Coronary artery (tissue), 2 donors: Measurements from ENCODE around the gene CISTR.
A peak's percentile ranks its signal among the peaks of the same experiment; 100 is the strongest.

Experiments used
- DNase-seq: peaks from one replicate; pipeline ENCODE4 v3.0.0-alpha.2; 2017; ENCODE audit warnings: low spot score
- H3K27ac ChIP-seq, 2 donors: fragments of 200-600 bp; sonication (generic); one replicate each; pipeline ENCODE4 v1.5.1; 2016 to 2019
- H3K4me3 ChIP-seq: fragments of 200-600 bp; sonication (generic); 2 replicates; pipeline ENCODE4 v1.5.1; 2016; ENCODE audit warnings: mild to moderate bottlenecking, moderate library complexity
- CTCF ChIP-seq: fragments of 200-600 bp; sonication (generic); IDR thresholded peaks from one replicate; pipeline ENCODE4 v1.5.1; 2019; ENCODE audit warnings: antibody characterized with exemption

The CISTR gene

GRCh38 chr12:53728206-53728605, 23.6 kb downstream of the CISTR start:
- no peak for TF ChIP-seq CTCF
- DNase-seq: no peak
- peak overlapping the region; percentile 83 to 88 for H3K27ac ChIP-seq
- peak overlapping the region; percentile 89 for H3K4me3 ChIP-seq

GRCh38 chr12:53727310-53728041, 24.3 kb downstream of the CISTR start, which contains the start of gene CALCOCO1:
Gene CALCOCO1 (minus strand): TSS chr12:53727452. CDS start chr12:53725242, 2,210 bp downstream.
- H3K4me3 ChIP-seq: peak within 1 kb of the TSS; percentile 89
- DNase-seq: peak; percentile 99
- no peak for TF ChIP-seq CTCF
- H3K27ac ChIP-seq: peak within 1 kb of the TSS; percentile 83 to 88

GRCh38 chr12:53726946-53727309, 24.9 kb downstream of the CISTR start:
- no peak for TF ChIP-seq CTCF
- H3K4me3 ChIP-seq: peak overlapping the region; percentile 89
- no peak for DNase-seq
- peak overlapping the region; percentile 83 to 88 for H3K27ac ChIP-seq

GRCh38 chr12:53726341-53726740, 25.4 kb downstream of the CISTR start:
- no peak for TF ChIP-seq CTCF
- no peak for DNase-seq
- peak overlapping the region; percentile 3 to 88 for H3K27ac ChIP-seq
- peak overlapping the region; percentile 89 for H3K4me3 ChIP-seq

GRCh38 chr12:53725824-53726223, 26.0 kb downstream of the CISTR start:
- H3K27ac ChIP-seq: peak overlapping the region; percentile 3 to 27
- peak overlapping the region; percentile 89 for H3K4me3 ChIP-seq
- no peak for TF ChIP-seq CTCF
- DNase-seq: no peak

- TF ChIP-seq CTCF: no peak
- no peak overlapping the region for H3K27ac ChIP-seq
- no peak for DNase-seq
- H3K4me3 ChIP-seq: no peak overlapping the region
Measured at GRCh38 chr12:53722450-53723041, 29.2 kb downstream of the CISTR start.

- DNase-seq: no peak
- Histone ChIP-seq H3K4me3 (no peak overlapping the region), H3K27ac (no peak overlapping the region)
- no peak for TF ChIP-seq CTCF
Measured at GRCh38 chr12:53720946-53721345, 30.8 kb downstream of the CISTR start.
